ENCODE measurements around the gene RAPGEF5. TPM values are rescaled to one million over a fixed set of nuclear protein-coding genes. Genes with fewer than 3 reads are reported as not detected.

RAPGEF5 gene
- polyA plus RNA-seq, 1 donor, result 29.8 TPM

GRCh38 chr7:22075561-22075960 lies 281.4 kb downstream of the RAPGEF5 start:
- Histone ChIP-seq H3K4me3 (ENCODE audit: low read length) (no peak overlapping the region), H3K36me3 (ENCODE audit: control insufficient read depth, insufficient read depth, low read length) (no peaks in the 10 kb centered on the region), H3K27me3 (ENCODE audit: control insufficient read depth, insufficient read depth, low read length) (peaks cover 5% of the 10 kb centered on the region), H3K27ac (ENCODE audit: low read length) (no peak overlapping the region), H3K9me3 (ENCODE audit: control insufficient read depth, low read depth, low read length) (no peaks in the 10 kb centered on the region), H3K4me1 (ENCODE audit: control insufficient read depth, insufficient read depth, low read length) (no peaks in the 10 kb centered on the region)
- DNase-seq, result no peak
- WGBS (ENCODE audit: insufficient coverage, low lambda C conversion rate), result no CpG with 5 or more reads among the region's 2 CpGs

- Histone ChIP-seq H3K9me3 (ENCODE audit: control insufficient read depth, low read depth, low read length) (no peaks in the 10 kb centered on the region), H3K27me3 (ENCODE audit: control insufficient read depth, insufficient read depth, low read length) (peaks cover 5% of the 10 kb centered on the region), H3K36me3 (ENCODE audit: control insufficient read depth, insufficient read depth, low read length) (no peaks in the 10 kb centered on the region), H3K4me3 (ENCODE audit: low read length) (no peak overlapping the region), H3K4me1 (ENCODE audit: control insufficient read depth, insufficient read depth, low read length) (no peaks in the 10 kb centered on the region), H3K27ac (ENCODE audit: low read length) (no peak overlapping the region)
- no peak for DNase-seq
- no CpG with 5 or more reads among the region's 3 CpGs for WGBS (ENCODE audit: insufficient coverage, low lambda C conversion rate)
Measured at GRCh38 chr7:22074897-22075296, 282.1 kb downstream of the RAPGEF5 start.

Other genes starting within 250 kb of the RAPGEF5 start
- 1.5 TPM for gene STEAP1B, start 143.0 kb upstream of the RAPGEF5 start, polyA plus RNA-seq

All from large intestine (tissue), 3 donors.